Activated naive CD4-positive, alpha-beta T cell treated with anti-CD3 and anti-CD28 coated beads, Interleukin-2, amount 50 U/mL, for 72 hours (primary cell): ENCODE results near the gene GATAD2A. TPM values are rescaled to one million over a fixed set of nuclear protein-coding genes. Genes with fewer than 3 reads are reported as not detected.
"Not testable (repeated sequence)": the region's sequence is repeated elsewhere in the genome, so short reads cannot be mapped to it uniquely, and the experiment has no call there.

Experiments
- ATAC-seq, 2 donors: fragments of 150-1000 bp; cut with Tn5 transposase; 2 replicates each; pipeline ENCODE4 v1.10.0; 2021; ENCODE audit warnings: mild to moderate bottlenecking in 2 of 2, moderate library complexity in 2 of 2
- DNase-seq, 2 donors: peaks; one replicate each; pipeline ENCODE4 v3.0.0; 2021 to 2022; ENCODE audit warnings: low spot score in 2 of 2
- H3K27ac Mint-ChIP-seq, 2 donors: one replicate each; pipeline ENCODE4 v1.8.0; 2022; ENCODE audit warnings: mild to moderate bottlenecking in 2 of 2, mixed read lengths in 2 of 2
- H3K36me3 Mint-ChIP-seq, 2 donors: one replicate each; pipeline ENCODE4 v1.8.0; 2022; ENCODE audit warnings: mixed read lengths in 2 of 2
- H3K9me3 Mint-ChIP-seq, 2 donors: one replicate each; pipeline ENCODE4 v1.8.0; 2022; ENCODE audit warnings: mixed read lengths in 2 of 2
- total RNA-seq, 2 donors: library from RNA; stranded (reverse); gene quantifications; one replicate each; pipeline ENCODE4 v1.2.3, GENCODE V29; 2022

The GATAD2A gene
- total RNA-seq, 2 donors from 2014 or later, result 122 to 134 TPM

GRCh38 chr19:19384486-19384885 lies 21.0 kb upstream of the GATAD2A start:
- Mint-ChIP-seq H3K9me3 (no peaks in the 10 kb centered on the region), H3K36me3 (peaks cover 10 to 18% of the 10 kb centered on the region in 2 donors), H3K27ac (peak overlapping the region in 1 of 2 donors; percentile 98)
- no peak for ATAC-seq
- no peak for DNase-seq

GRCh38 chr19:19385131-19385895 lies 20.2 kb upstream of the GATAD2A start:
- peak overlapping the region; percentile 87 to 98 for H3K27ac Mint-ChIP-seq
- no peaks in the 10 kb centered on the region for H3K9me3 Mint-ChIP-seq
- DNase-seq (peak; percentile 99 to 100), ATAC-seq (peak; percentile 94 to 95)
- peaks cover 10 to 18% of the 10 kb centered on the region in 2 donors for H3K36me3 Mint-ChIP-seq

- H3K27ac Mint-ChIP-seq, result peak overlapping the region; percentile 98 to 99
- H3K9me3 Mint-ChIP-seq, result no peaks in the 10 kb centered on the region
- DNase-seq (peak in 1 of 2 donors; percentile 62), ATAC-seq (peak; percentile 20 to 31)
- peaks cover 10 to 18% of the 10 kb centered on the region in 2 donors for H3K36me3 Mint-ChIP-seq
These were observed 19.3 kb upstream of the GATAD2A start for GRCh38 chr19:19385896-19386869.

DNA sequence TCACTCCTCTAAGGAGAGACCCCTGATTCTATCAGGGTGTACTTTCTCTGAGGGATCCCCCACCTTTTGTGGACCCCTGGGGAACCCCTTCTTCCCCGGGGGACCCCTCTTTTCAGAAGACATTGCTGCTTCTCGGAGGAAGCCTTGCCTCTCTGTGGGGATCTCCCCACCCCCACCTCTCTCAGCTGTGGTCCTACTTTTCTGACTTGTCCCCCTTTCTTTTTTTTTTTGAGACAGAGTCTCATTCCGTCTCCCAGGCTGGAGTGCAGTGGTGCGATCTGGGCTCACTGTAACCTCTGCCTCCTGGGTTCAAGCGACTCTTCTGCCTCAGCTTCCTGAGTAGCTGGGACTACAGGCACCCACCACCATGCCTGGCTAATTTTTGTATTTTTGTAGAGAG lies 18.4 kb upstream of the GATAD2A start:
- Mint-ChIP-seq H3K27ac (peak overlapping the region; percentile 98 to 99), H3K9me3 (no peaks in the 10 kb centered on the region), H3K36me3 (peaks cover 10 to 18% of the 10 kb centered on the region in 2 donors)
- ATAC-seq (no peak), DNase-seq (no peak)

GRCh38 chr19:19388568-19389555 lies 16.6 kb upstream of the GATAD2A start:
- DNase-seq, result no peak
- Mint-ChIP-seq H3K27ac (peak overlapping the region in 1 of 2 donors; percentile 98), H3K9me3 (no peaks in the 10 kb centered on the region), H3K36me3 (peaks cover 10 to 18% of the 10 kb centered on the region in 2 donors)
- no peak for ATAC-seq

- Mint-ChIP-seq H3K27ac (peak overlapping the region in 1 of 2 donors; percentile 98), H3K36me3 (peaks cover 10 to 18% of the 10 kb centered on the region in 2 donors)
- not testable (repeated sequence) for H3K9me3 Mint-ChIP-seq, DNase-seq, ATAC-seq
These were observed 15.8 kb upstream of the GATAD2A start for GRCh38 chr19:19389683-19390082.

DNA sequence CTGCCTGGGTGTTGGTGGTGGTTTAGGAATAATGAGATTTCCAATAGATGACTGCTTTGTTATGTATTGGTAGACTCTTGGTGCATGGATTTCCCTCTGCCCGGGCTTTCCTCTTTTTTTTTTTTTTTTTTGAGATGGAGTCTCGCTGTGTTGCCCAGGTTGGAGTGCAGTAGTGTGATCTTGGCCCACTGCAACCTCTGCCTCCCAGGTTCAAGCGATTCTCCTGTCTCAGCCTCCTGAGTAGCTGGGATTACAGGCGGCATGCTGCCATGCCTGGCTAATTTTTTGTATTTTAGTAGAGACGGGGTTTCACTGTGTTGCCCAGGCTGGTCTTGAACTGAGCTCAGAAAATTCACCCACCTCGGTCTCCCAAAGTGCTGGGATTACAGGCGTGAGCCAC lies 11.1 kb upstream of the GATAD2A start:
- H3K9me3 Mint-ChIP-seq, H3K36me3 Mint-ChIP-seq, ATAC-seq, DNase-seq: not testable (repeated sequence)
- peak overlapping the region; percentile 58 to 89 for H3K27ac Mint-ChIP-seq

- DNase-seq, result no peak
- Mint-ChIP-seq H3K36me3 (peaks cover 0 to 1% of the 10 kb centered on the region in 2 donors), H3K9me3 (no peaks in the 10 kb centered on the region), H3K27ac (peak overlapping the region in 1 of 2 donors; percentile 6)
- ATAC-seq, result no peak
These were observed 5.6 kb upstream of the GATAD2A start for GRCh38 chr19:19399733-19400433.

- Mint-ChIP-seq H3K36me3 (peaks cover 4 to 14% of the 10 kb centered on the region in 2 donors), H3K27ac (no peak overlapping the region), H3K9me3 (no peaks in the 10 kb centered on the region)
- DNase-seq, result no peak
- ATAC-seq, result no peak
These were observed 2.7 kb upstream of the GATAD2A start for GRCh38 chr19:19402656-19403372.

GRCh38 chr19:19403373-19403901 lies 2.0 kb upstream of the GATAD2A start:
- DNase-seq, result no peak
- no peaks in the 10 kb centered on the region for H3K9me3 Mint-ChIP-seq
- no peak for ATAC-seq
- H3K27ac Mint-ChIP-seq, result no peak overlapping the region
- peaks cover 4 to 14% of the 10 kb centered on the region in 2 donors for H3K36me3 Mint-ChIP-seq

- no peaks in the 10 kb centered on the region for H3K9me3 Mint-ChIP-seq
- DNase-seq (peak in 1 of 2 donors; percentile 63), ATAC-seq (peak; percentile 13 to 27)
- H3K36me3 Mint-ChIP-seq, result peaks cover 4 to 14% of the 10 kb centered on the region in 2 donors
- H3K27ac Mint-ChIP-seq, result peak overlapping the region; percentile 90 to 94
These were observed 749 bp downstream of the GATAD2A start for GRCh38 chr19:19405971-19406877.

DNA sequence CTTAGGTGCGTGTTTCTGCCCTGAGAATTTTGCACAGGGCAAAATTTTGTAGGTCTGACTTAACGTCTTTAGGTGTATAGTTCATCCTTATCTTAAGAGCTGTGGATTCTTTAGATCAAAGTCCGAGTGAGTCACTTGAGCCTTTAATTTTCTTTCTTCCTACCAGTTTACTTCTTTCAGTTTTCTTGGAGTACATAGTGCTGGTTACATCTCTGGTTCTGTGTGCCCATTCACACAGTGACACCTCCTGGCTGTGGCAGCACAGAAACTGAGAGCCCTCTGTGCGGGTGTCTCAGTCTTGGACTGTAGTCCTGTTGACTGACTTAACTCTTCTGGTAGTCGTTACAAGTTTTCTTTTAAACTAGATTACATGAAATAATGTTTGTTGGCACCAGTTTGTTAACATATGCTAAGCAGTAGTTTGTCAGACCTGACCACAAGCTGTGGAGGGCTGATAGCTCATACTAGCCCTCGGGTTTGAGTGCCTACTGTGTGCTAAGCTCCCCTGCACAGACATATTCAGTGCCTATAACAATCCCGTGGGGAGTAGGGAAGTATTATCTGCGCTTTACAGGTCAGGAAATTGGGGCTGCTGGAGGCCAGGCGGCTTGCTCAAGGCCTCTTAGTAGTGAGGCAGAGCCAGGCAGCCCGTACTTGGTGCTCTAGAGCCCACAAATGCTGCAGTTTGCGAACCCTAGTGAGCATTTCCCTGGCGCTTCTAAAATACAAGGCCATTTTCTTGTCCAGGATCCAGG lies 1.6 kb downstream of the GATAD2A start:
- Mint-ChIP-seq H3K36me3 (peaks cover 4 to 14% of the 10 kb centered on the region in 2 donors), H3K27ac (peak overlapping the region; percentile 90 to 94)
- DNase-seq, result peak; percentile 44 to 69

DNA sequence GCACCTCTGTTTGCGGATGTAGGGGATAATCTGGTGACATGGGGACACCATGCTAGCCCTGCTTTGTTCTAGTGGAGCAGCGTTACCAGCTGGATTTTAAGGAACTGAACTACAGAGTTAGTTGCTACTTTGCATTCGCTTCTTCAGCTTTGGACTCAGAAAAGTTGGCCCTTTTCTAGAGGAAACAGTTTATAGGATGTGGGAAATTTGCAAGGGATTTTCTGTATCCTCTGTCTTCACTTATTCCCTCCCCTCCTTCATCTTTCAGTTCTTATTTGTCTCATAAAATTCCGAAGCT lies 2.1 kb downstream of the GATAD2A start:
- ATAC-seq (no peak), DNase-seq (no peak)
- no peaks in the 10 kb centered on the region for H3K9me3 Mint-ChIP-seq
- H3K36me3 Mint-ChIP-seq, result peaks cover 7 to 14% of the 10 kb centered on the region in 2 donors
- peak overlapping the region in 1 of 2 donors; percentile 94 for H3K27ac Mint-ChIP-seq

More for the DNA sequence above, 1.6 kb downstream of the GATAD2A start:
- no peaks in the 10 kb centered on the region for H3K9me3 Mint-ChIP-seq
- peak; percentile 69 to 76 for ATAC-seq
